HCT116 (cell line): ENCODE results near the gene CDHR3. TPM values are rescaled to one million over a fixed set of nuclear protein-coding genes. Genes with fewer than 3 reads are reported as not detected.

Experiments
- ATAC-seq: fragments of 200-7000 bp; cut with Tn5 transposase; 2 replicates; pipeline ENCODE4 v1.9.1; 2020; ENCODE audit warnings: mild to moderate bottlenecking, moderate library complexity
- BruUV-seq: library from RNA; stranded (reverse); fragments of 400-500 nt; replicated peaks from 2 replicates; lab custom pipeline; 2021; lab: Mats Ljungman, UMichigan
- CTCF ChIA-PET: fragments of 300-600 bp; sonication (Branson Sonifier 250); formaldehyde crosslinking; loops from one replicate; lab custom pipeline; 2021; ENCODE audit warnings: antibody characterized with exemption; lab: Charles Lee
- POLR2A ChIA-PET: fragments of 300-600, 350-600 bp; sonication (Branson Sonifier 250); formaldehyde crosslinking; loops from one replicate; lab custom pipeline; 2021; ENCODE audit warnings: antibody characterized with exemption; lab: Charles Lee
- RAD21 ChIA-PET, 2 experiments: fragments of 300-600 bp; sonication (Branson Sonifier 250); formaldehyde crosslinking; loops; one replicate each; lab custom pipeline; 2023; ENCODE audit warnings: low total read pairs in 2 of 2; ENCODE audit not compliant: uncharacterized antibody in 2 of 2, unreplicated experiment in 2 of 2, low non-redundant PET in 1 of 2; lab: Charles Lee
- DNase-seq: peaks from one replicate; pipeline ENCODE4 v3.0.0-alpha.2; 2010; ENCODE audit warnings: low read depth, low spot score
- H2AFZ ChIP-seq: fragments of 200-600 bp; shearing (Covaris generic), sonication (generic); 2 replicates; pipeline ENCODE4 v1.6.1; 2017; ENCODE audit warnings: low read depth, mixed run types, mixed read lengths, antibody characterized with exemption, low read length; ENCODE audit not compliant: poor library complexity, severe bottlenecking
- H3K27ac ChIP-seq: 2 replicates; pipeline ENCODE4 v1.5.1; 2012; ENCODE audit warnings: low read depth, low read length
- H3K27me3 ChIP-seq: fragments of 200-600 bp; sonication (generic); 2 replicates; pipeline ENCODE4 v1.6.1; 2016; ENCODE audit warnings: mixed run types, low read length, mixed read lengths; ENCODE audit not compliant: insufficient read depth
- H3K36me3 ChIP-seq, 2 experiments: fragments of 200-500 bp in 1 of 2; fragments of 200-600 bp in 1 of 2; sonication (Bioruptor generic) in 1 of 2; sonication (generic) in 1 of 2; 2 replicates each; pipeline versions ENCODE4 v1.5.1 to v1.6.1; 2014 to 2016; ENCODE audit warnings: low read length in 2 of 2, inconsistent platforms in 1 of 2, mixed read lengths in 1 of 2, mixed run types in 1 of 2; ENCODE audit not compliant: insufficient read depth in 2 of 2, control insufficient read depth in 1 of 2
- H3K4me1 ChIP-seq, 2 experiments: fragments of 200-600 bp in 1 of 2; sonication (generic) in 1 of 2; 2 replicates each; pipeline versions ENCODE4 v1.5.1 to v1.6.1; 2012 to 2017; ENCODE audit warnings: low read length in 2 of 2, inconsistent platforms in 1 of 2, mild to moderate bottlenecking in 1 of 2, mixed read lengths in 1 of 2, mixed run types in 1 of 2, moderate library complexity in 1 of 2; ENCODE audit not compliant: insufficient read depth in 2 of 2, control insufficient read depth in 1 of 2
- H3K4me2 ChIP-seq: fragments of 200-600 bp; sonication (generic); 2 replicates; pipeline ENCODE4 v1.6.1; 2017; ENCODE audit warnings: mixed run types, low read length, mixed read lengths
- H3K4me3 ChIP-seq, 2 experiments: fragments of 200-600 bp in 1 of 2; sonication (generic) in 1 of 2; replicated peaks in 1 of 2; 2 replicates each; pipeline ENCODE4 v1.5.1; 2011 to 2016; ENCODE audit warnings: low read length in 2 of 2, control low read depth in 1 of 2, low read depth in 1 of 2, mild to moderate bottlenecking in 1 of 2, mixed read lengths in 1 of 2, mixed run types in 1 of 2
- H3K79me2 ChIP-seq: fragments of 200-600 bp; sonication (generic); 2 replicates; pipeline ENCODE4 v1.6.1; 2017; ENCODE audit warnings: mild to moderate bottlenecking, mixed run types, low read length, moderate library complexity, mixed read lengths; ENCODE audit not compliant: insufficient read depth
- H3K9ac ChIP-seq: fragments of 200-600 bp; sonication (generic); 2 replicates; pipeline ENCODE4 v1.6.1; 2016; ENCODE audit warnings: low read length, mixed read lengths
- H3K9me2 ChIP-seq: fragments of 200-600 bp; sonication (generic), shearing (Covaris generic); 2 replicates; pipeline ENCODE4 v1.6.1; 2017; ENCODE audit warnings: mixed run types, mild to moderate bottlenecking, moderate library complexity; ENCODE audit not compliant: insufficient read depth
- H3K9me3 ChIP-seq, 2 experiments: fragments of 200-500 bp in 1 of 2; fragments of 200-600 bp in 1 of 2; sonication (Bioruptor generic) in 1 of 2; sonication (generic) in 1 of 2; 2 replicates each; pipeline ENCODE4 v1.6.1; 2014 to 2017; ENCODE audit warnings: low read length in 2 of 2, mixed read lengths in 2 of 2, inconsistent platforms in 1 of 2, low read depth in 1 of 2, mild to moderate bottlenecking in 1 of 2, mixed run types in 1 of 2, moderate library complexity in 1 of 2; ENCODE audit not compliant: control insufficient read depth in 1 of 2, insufficient read depth in 1 of 2
- H4K20me1 ChIP-seq: fragments of 200-600 bp; sonication (generic), shearing (Covaris generic); 2 replicates; pipeline ENCODE4 v1.6.1; 2017; ENCODE audit warnings: mixed run types, mild to moderate bottlenecking, moderate library complexity; ENCODE audit not compliant: insufficient read depth
- CEBPB ChIP-seq: IDR thresholded peaks from 2 replicates; pipeline ENCODE4 v1.6.1; 2012; ENCODE audit warnings: low read depth
- CTCF ChIP-seq, 3 experiments: fragments of 200-600 bp in 1 of 3; sonication (generic) in 1 of 3; IDR thresholded peaks in 2 of 3; conservative IDR thresholded peaks in 1 of 3; 2 replicates each; pipeline ENCODE4 v1.5.1; 2012 to 2017; ENCODE audit warnings: low read depth in 2 of 3, low read length in 2 of 3, antibody characterized with exemption in 1 of 3, borderline replicate concordance in 1 of 3, control low read depth in 1 of 3, mild to moderate bottlenecking in 1 of 3, mixed read lengths in 1 of 3, mixed run types in 1 of 3, moderate library complexity in 1 of 3; ENCODE audit not compliant: insufficient read depth in 1 of 3
- FOSL1 ChIP-seq: IDR thresholded peaks from 2 replicates; pipeline ENCODE4 v1.6.1; 2012; ENCODE audit warnings: low read depth
- JUND ChIP-seq: IDR thresholded peaks from 2 replicates; pipeline ENCODE4 v1.6.1; 2012
- RAD21 ChIP-seq: IDR thresholded peaks from 2 replicates; pipeline ENCODE4 v1.6.1; 2012; ENCODE audit warnings: low read depth, mild to moderate bottlenecking
- SIN3A ChIP-seq: IDR thresholded peaks from 2 replicates; pipeline ENCODE4 v1.6.1; 2012; ENCODE audit warnings: low read depth
- SRF ChIP-seq: IDR thresholded peaks from 2 replicates; pipeline ENCODE4 v1.6.1; 2012; ENCODE audit warnings: low read depth
- TCF7L2 ChIP-seq: IDR thresholded peaks from 2 replicates; pipeline ENCODE4 v1.7.0; 2011; ENCODE audit warnings: borderline replicate concordance, inconsistent platforms; ENCODE audit not compliant: insufficient read depth, insufficient read length; ENCODE audit errors: extremely low read depth
- intact Hi-C: fragments of 100-400 bp; cut with micrococcal nuclease; formaldehyde crosslinking; loops from 2 replicates; pipeline ENCODE4 v1.10.0; 2022
- total RNA-seq: library from RNA; stranded (reverse); gene quantifications from one replicate; pipeline ENCODE4 v1.2.1, GENCODE V29; 2021; ENCODE audit not compliant: unreplicated experiment

Gene CDHR3
- total RNA-seq, 1 experiment from 2014 or later, result 5.5 TPM

GRCh38 chr7:106038916-106039315 lies 75.9 kb downstream of the CDHR3 start (continued):
- no peak for TF ChIP-seq CTCF (IDR thresholded peaks at IDR 0.05 in 2 of 3, conservative IDR thresholded peaks at IDR 0.05 in 1 of 3; ENCODE audit: borderline replicate concordance in 1 of 3, insufficient read depth in 1 of 3, low read depth in 2 of 3, low read length in 2 of 3)
- TF ChIP-seq JUND, result no peak
- TF ChIP-seq SRF, result no peak
- TF ChIP-seq CEBPB, result no peak
- no peak for TF ChIP-seq TCF7L2
- no peak for TF ChIP-seq FOSL1
- TF ChIP-seq RAD21, result no peak
- TF ChIP-seq SIN3A, result no peak

- RAD21 ChIA-PET, result no interaction called here
- Histone ChIP-seq H3K27me3 (no peaks in the 10 kb centered on the region), H3K9ac (no peak overlapping the region), H3K4me2 (no peak overlapping the region), H3K36me3 (no peaks in the 10 kb centered on the region), H3K27ac (no peak overlapping the region), H3K4me3 (no peak overlapping the region), H3K9me2 (no peaks in the 10 kb centered on the region), H2AFZ (no peak overlapping the region), H4K20me1 (no peaks in the 10 kb centered on the region), H3K79me2 (no peaks in the 10 kb centered on the region), H3K4me1 (peaks cover 0 to 12% of the 10 kb centered on the region in 2 experiments; a peak in 2 of 4 replicates), H3K9me3 (no peaks in the 10 kb centered on the region)
- DNase-seq, result no peak
- BruUV-seq, result no TSS peak
- CTCF ChIA-PET, result interaction anchor here (0.8 kb wide), 1 partner anchor 105 kb away, joined by 3 read pairs; no protein-coding TSS in a partner anchor
- POLR2A ChIA-PET, result no interaction called here
- no peak for ATAC-seq
- intact Hi-C loops, result loop anchor here (10.0 kb wide), 1 partner anchor 455 kb away; the partner anchor contains the start of gene EFCAB10
- TF ChIP-seq TCF7L2 (no peak), RAD21 (peak; percentile 26; the same call in 1 of the 2 replicates)
Observed at GRCh38 chr7:106039486-106040060, 76.5 kb downstream of the CDHR3 start.
